Measurements from ENCODE around the gene MOK.

The MOK gene

GRCh38 chr14:102217399-102217798 lies 87.6 kb downstream of the MOK start:
- TF ChIP-seq CTCF (IDR thresholded peaks at IDR 0.05; ENCODE audit: low read depth, low read length) = no peak
- no peak overlapping the region for H3K4me3 ChIP-seq (ENCODE audit: low read depth, low read length)
- in situ Hi-C loops (cut with HindIII; ENCODE audit: low sequenced_read_pairs) = no loop called here
- DNase-seq (ENCODE audit: low read depth, low spot score) = no peak

GRCh38 chr14:102215576-102216250 lies 89.3 kb downstream of the MOK start:
- no peak for TF ChIP-seq CTCF (IDR thresholded peaks at IDR 0.05; ENCODE audit: low read depth, low read length)
- in situ Hi-C loops (cut with HindIII; ENCODE audit: low sequenced_read_pairs) = no loop called here
- peak; percentile 32 for DNase-seq (ENCODE audit: low read depth, low spot score)
- H3K4me3 ChIP-seq (ENCODE audit: low read depth, low read length) = no peak overlapping the region

DNA sequence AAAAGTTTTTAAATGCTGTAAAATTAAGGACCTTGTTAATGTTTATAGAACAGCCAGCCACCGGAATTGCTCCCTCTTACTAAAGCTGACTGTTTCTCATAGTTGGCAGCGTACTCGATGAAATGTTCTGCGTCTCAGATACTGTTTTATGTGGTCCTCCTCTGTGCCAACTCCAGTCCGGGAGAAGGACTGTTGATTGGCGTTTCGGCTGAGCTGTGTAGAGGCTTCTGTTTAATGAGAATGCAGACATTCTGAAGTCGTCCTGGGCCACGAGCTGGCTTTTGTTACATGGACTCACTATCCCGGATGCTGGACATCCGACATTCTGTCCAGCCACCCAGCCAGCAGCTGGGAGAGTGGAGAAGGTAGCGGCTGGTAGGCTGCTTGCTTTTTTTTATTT lies 89.9 kb downstream of the MOK start:
- in situ Hi-C loops (cut with HindIII; ENCODE audit: low sequenced_read_pairs) = no loop called here
- peak; percentile 78 for DNase-seq (ENCODE audit: low read depth, low spot score)
- H3K4me3 ChIP-seq (ENCODE audit: low read depth, low read length) = no peak overlapping the region
- TF ChIP-seq CTCF (IDR thresholded peaks at IDR 0.05; ENCODE audit: low read depth, low read length) = no peak

DNA sequence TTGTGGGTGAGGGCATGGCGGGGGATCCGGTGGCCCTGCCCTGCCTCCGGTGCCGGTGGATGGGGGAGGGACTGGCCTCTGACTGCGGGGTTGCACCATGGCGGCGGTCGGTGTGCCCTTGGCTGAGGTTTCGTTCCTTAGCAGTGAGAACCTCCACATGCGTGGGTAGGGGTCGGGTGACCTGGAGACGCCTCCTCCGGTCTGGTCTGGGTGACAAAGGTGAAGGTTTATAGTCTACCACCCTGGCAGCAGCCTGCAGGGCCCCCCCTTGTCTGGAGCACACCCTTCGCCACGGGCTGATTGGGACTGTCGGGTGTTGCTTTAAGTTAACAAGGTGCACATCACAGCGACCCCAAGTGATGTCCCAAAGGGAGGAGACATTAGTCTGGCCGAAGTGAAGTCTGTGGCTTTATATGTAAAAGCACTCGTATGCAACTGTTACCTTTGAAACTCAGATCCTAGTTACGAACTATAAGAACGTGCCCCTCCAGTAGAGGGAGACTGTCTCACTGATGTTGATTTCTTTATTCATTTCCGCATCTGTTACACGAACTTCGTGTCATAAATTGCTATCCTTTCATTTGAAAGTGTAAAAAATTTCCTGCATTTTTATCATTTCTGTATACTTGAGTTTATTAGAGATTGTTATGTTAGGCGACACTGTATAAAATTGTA lies 90.8 kb downstream of the MOK start:
- in situ Hi-C loops (cut with HindIII; ENCODE audit: low sequenced_read_pairs) = no loop called here
- DNase-seq (ENCODE audit: low read depth, low spot score) = no peak
- TF ChIP-seq CTCF (IDR thresholded peaks at IDR 0.05; ENCODE audit: low read depth, low read length) = peak; percentile 14
- no peak overlapping the region for H3K4me3 ChIP-seq (ENCODE audit: low read depth, low read length)

DNA sequence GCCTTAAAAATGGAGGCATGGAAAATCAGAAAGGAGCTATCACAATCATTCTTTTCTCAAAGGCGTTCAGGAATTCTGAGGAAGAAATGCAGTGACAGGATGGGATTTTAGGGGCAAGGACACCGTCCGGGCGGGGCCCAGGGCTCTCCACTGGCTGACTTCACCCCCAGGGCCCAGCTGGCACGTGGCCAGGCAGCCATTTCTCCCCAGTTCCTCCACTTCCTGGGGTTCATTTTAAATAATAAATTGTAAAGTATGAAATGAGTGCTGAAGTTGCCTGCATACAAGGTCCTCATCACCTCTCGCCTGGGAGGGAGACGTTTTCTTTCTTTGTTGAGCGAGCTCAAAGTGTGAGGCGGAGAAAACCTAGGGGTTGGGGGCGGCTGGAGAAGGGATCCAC lies 91.5 kb downstream of the MOK start:
- in situ Hi-C loops (cut with HindIII; ENCODE audit: low sequenced_read_pairs) = no loop called here
- no peak for DNase-seq (ENCODE audit: low read depth, low spot score)

GRCh38 chr14:102212845-102213244 lies 92.1 kb downstream of the MOK start:
- H3K4me3 ChIP-seq (ENCODE audit: low read depth, low read length) = no peak overlapping the region
- TF ChIP-seq CTCF (IDR thresholded peaks at IDR 0.05; ENCODE audit: low read depth, low read length) = no peak
- in situ Hi-C loops (cut with HindIII; ENCODE audit: low sequenced_read_pairs) = no loop called here
- no peak for DNase-seq (ENCODE audit: low read depth, low spot score)

More for the DNA sequence above, 91.5 kb downstream of the MOK start:
- no peak for TF ChIP-seq CTCF (IDR thresholded peaks at IDR 0.05; ENCODE audit: low read depth, low read length)
- H3K4me3 ChIP-seq (ENCODE audit: low read depth, low read length) = no peak overlapping the region
